NCI-H524 treated with DMSO at 0.1 percent for 48 hours (cell line): Measurements from ENCODE around the gene MPPED2.

ENCODE experiments used
- DNase-seq: peaks from one replicate; lab custom pipeline; 2025; lab: John Stamatoyannopoulos, UW

Gene MPPED2, protein sequence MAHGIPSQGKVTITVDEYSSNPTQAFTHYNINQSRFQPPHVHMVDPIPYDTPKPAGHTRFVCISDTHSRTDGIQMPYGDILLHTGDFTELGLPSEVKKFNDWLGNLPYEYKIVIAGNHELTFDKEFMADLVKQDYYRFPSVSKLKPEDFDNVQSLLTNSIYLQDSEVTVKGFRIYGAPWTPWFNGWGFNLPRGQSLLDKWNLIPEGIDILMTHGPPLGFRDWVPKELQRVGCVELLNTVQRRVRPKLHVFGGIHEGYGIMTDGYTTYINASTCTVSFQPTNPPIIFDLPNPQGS

DNA sequence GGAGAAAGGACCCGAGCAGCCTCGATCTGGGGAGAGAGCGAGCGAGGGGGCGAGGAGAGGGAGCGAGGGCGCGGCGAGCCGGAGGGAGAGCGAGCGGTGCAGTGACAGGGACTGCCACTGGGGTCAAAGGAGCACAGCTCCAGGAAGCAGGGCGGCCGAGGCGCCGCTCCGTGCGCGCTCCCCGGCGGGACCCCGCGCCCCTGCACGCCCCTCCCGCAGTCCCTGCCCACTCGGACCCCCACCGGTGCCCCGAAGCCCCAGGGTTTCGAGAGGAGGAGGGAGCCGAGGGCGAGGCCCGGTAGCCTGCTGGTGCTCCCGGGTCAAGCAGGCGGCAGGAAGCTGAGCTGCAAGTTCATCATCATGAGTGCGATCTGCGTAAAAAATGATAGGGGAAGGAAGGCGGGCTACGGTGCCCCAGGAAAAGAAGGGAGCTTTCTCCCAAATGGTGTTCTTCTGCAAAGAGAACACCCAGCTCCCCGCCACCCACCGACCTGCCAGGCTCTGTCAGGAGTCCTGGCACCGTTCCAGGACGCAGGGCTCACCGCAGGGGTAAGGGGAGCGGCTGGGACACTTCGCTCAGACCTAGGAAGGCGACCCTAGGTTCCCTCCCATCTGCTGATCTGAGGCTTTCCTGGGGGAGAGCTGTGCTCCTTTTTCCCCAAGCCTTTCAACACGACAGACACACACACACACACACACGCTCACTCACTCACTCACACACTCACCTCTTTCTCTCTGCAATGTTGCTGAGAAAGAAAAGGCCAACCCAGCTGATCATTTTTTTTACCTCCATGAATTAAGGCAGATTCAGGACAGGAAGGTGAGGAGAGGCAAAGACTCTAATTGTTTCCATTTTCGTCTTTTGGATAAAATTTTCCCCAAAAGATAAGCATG, at the start of gene MPPED2:
Gene MPPED2 (minus strand): TSS at position 103 of the 894 bp plus-strand sequence. CDS start 5,980 bp downstream, outside the sequence.
- no peak for DNase-seq

DNA sequence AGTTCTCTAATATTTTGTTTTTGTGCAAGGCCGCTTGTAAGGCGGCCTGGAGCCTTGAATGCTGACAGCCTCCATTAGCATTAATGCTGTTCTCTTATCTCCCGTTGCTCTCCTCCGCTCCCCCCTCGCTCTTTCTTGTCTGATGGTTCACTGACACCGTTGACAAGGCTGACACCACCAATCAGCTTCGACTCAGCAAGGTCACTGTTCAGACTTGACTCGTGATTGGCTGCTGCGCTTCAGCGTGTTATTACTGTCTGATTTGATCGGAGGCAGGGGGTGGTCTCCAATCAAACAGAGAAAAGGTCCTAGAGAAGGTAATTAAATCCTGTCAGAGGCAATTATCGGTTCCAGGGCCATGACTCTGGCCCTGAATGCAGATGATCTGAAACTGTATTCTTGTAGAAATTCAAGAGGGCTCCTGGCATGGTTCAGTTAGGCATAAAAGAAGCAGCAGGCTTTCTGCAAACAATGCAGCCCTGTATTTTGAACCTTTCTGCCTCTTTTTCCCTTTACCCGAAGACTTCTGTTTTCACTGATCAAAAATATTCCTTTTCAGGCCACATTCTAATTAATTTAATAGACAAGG, 49.3 kb upstream of the MPPED2 start:
- no peak for DNase-seq

DNA sequence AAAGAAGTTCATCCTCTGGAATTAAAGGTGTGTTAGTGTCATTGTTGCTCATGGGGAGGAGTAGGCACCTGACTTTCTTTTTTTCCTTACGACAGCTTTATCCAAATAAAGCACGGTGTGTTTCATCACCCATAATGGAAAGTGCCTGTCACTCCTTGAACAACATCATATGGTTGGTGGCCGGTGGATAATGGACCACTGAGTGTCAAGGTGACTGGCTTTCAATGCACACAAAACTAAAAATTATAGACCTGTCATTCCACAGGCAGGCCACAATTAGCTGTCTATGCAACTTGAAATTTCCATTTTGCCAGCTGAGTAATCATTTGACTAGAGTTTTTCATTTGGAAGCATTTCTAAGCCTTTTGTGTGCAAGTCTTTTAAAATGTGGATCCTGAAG, 45.0 kb upstream of the MPPED2 start:
- DNase-seq, result no peak

DNA sequence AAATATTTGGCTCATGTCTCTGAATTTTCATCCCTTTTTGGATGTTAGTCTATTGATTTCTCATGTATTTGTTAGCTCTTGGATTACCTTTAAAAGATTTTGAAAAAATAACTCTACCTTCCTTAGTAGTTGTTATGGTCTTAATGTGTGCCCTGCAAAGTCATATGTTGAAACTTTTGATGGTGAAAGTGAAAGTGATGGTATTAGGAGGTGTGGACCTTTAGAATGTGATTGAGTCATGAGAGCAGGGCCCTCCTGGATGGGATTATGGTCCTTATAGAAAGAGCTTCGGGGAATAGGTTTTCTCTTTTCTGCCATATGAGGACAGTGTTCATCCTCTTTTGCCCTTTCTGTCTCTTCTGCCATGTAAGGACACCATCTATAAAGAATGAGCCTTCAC, 33.6 kb upstream of the MPPED2 start:
- DNase-seq, result no peak

DNA sequence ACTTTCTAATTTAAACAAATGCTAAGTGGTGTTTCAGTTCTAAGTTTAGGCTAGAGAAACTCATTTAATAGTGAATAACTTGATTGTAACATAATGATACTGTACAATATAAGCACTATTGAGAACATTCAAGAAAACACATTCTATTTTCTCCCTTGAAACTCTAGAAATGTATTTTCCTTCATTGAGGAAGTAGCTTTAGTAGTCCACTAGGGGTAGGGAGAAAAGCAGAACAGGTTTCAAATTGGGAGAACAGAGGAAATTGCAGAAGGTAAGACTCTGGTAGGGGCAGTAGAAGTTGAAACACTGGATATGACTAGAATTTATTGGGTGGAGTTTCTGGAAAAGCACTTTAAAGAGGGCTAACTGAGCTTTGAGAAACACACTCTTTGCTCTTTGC, 31.6 kb upstream of the MPPED2 start:
- DNase-seq, result no peak

DNA sequence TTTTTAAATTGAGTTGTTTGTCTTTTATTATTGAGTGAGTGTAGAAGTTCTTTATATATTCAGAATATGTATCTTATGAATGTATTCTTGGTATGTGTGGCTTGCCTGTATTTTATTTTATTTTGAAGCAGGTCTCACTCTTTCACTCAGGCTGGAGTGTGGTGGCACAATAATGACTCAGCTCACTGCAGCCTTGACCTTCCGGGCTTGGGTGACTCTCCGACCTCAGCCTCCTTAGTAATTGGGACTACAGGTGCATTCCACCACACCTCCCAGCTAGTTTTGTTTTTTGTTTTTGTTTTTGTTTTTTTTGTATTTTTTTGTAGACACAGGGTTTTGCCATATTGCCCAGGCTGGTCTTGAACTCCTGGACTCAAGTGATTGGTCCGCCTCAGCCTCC, 24.5 kb upstream of the MPPED2 start:
- DNase-seq, result no peak

DNA sequence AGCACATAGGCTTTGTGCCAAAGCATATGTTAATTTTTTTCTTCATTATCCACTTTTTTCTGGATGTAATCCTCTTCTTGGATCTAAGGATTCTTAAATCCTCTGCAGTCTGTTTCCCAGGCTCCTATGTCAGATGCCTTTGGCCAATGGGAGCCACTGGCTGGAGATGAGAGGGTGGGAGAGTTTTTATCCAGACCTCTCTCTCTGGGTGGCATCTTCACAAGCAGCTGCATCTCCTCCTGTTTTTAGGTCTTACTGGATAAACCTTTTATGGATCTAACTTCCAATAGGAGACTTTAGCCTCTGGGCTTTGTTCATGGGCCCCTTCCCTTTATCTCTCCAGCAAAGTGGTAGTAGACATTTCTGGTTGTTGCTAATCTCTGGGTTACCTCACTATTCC, 22.4 kb upstream of the MPPED2 start:
- DNase-seq, result peak; percentile 72

DNA sequence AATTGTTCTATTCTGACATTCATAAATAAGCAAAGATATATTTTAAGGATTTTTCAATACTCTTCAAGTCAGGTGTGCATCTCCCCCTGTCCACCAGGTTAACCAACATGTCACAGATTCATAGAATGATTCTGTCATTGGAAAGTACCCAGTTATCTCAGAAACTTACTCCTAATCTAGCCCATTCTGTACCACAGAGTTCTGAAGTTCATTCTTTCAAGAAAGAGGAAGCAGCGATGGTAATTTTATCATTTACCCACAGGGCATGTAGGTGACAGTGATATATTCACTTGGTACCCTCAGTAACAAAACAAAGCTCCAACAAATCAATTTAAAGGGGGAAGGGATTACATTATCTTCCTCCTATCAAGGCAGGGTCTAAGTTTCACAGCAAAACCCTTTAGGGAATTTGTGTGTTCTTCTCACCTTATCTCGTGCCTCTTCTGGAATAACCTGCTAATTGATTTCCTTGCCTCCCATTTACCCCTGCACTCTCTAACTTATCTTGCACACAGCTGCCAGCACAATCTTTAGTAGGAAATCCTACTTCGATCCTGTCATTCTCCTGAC, 19.0 kb upstream of the MPPED2 start:
- DNase-seq, result no peak

DNA sequence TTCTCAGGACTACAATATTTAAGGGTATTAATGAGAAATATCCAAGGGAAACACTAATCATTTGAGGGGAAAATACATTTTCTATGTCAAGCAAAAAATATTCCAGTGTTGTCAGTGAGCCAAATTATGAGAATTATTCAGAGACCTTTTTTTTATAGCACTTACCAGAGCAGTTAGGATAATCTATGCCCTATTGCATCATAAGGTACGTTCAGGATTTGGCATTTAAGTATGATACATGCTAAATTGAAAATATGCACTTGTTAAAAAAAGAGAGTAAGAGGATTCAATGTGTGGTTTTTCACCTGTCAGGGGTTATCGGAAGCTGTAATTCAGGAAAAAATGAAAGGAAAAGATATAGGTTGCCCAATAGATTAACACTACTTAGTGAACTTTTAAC, 17.2 kb upstream of the MPPED2 start:
- no peak for DNase-seq

DNA sequence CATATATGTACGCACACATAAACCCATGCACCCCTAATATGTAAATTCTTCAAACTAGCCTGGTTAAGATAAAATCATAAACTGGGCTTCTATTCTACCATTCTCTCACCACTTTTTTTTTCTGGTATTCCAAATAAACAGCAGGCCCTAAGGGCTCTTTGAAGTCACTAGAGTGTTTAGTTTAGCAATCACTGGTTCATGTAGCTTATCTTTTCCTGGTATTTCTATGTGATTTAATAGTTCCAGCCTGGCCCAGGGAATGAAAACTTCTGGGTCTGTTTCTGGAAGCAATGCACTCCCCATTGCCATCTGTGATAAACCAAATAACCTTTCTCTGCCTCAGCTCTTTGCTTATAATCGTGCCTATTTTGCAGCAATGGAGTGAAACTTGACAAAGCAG, 10.7 kb upstream of the MPPED2 start:
- no peak for DNase-seq

DNA sequence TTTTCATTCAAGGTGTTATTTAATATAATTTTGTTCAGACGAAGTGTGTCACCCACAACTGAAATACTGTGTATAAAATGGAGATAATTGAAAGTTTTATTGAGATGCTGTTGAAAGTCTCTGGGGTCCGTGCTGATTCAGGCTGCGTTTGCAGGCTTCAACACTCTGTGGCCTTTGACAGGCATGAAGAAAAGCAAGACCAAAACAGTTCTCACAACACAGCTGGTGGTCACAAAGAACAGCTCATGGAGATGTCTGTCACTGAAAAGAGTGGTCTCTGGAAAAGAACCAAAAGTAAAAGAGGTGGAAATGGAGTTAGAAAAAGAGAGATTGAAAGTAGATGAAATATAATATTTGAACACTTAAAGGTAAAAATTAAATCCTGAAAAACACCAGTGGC, 9.8 kb upstream of the MPPED2 start:
- no peak for DNase-seq

DNA sequence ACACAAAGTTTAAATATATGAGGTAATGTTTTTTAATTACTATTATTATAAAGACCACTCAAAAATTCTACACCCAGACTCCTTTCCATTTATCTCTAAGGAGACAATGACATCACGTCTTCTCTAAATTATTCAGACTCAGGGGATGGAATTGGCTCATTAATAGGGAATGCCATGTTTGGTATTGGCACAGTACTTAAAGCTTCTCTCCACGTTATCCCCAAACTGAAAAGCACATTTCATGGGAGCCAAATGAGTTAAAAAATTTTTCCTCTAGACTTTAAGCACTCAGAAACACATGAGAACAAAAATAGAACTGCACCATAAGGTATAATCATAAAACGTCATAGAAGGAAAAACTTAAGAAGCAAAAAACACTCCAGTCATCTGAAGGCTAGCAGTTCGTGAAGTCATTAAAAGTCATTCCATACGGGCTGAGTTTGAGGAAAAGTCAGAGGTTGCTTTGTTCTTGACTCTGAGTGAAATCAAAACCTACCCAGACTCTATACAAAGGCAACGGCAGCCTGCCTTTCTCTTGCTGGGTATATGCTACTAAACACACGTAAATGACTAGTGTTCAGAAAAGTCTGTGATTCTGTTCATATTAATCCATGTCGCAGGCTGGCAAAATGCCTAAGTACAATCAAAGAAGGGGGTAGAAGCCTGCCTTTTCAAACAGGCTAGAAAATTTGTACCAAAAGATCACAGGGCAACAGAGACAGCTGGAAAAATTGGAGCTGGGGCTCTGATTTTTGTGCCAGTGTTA, 8.7 kb upstream of the MPPED2 start:
- DNase-seq, result no peak

DNA sequence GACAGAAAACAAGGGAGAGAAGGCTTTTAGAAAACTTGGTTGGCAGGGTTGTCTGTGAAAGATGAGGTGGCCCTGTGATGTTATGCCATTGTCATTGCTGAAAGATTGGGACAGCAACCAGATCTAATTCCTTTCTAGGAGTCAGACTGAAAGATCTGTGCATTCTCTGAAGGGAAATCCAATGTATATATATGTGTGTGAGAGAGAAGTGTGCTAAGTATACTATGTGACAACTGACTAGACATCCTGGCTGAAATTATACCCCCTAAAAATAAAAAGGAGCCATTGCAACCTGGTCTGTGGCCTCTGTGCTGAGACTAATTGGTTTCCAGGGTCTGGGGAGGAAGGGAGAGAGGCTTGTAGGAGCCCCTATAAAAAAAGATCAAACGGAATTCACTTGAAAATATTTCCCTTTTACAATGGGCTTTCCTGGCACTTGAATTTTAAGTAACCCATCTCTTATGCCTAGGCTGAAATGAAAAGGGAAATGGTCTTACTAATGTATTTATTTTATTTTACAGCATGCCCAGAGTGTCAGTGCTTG, 1.2 kb upstream of the MPPED2 start:
- DNase-seq, result no peak

DNA sequence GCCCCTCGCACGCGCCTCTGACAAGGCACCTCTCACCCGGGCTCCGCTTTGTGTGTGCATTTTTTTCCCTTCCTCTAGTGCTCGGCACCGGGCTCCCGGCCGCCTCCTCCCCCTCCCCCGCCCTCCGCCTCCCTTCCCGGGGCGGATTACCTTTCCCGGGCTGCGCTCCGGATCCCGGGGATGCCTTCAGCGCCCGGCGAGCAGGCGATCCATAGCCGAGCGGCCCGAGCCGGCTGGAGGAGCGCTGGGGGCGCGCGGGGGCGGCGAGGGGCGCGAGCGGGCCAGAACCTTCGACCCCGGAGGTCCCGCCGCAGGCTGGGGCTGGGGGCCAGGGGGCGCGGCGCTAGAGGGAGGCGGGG, 282 bp downstream of the MPPED2 start:
- no peak for DNase-seq

DNA sequence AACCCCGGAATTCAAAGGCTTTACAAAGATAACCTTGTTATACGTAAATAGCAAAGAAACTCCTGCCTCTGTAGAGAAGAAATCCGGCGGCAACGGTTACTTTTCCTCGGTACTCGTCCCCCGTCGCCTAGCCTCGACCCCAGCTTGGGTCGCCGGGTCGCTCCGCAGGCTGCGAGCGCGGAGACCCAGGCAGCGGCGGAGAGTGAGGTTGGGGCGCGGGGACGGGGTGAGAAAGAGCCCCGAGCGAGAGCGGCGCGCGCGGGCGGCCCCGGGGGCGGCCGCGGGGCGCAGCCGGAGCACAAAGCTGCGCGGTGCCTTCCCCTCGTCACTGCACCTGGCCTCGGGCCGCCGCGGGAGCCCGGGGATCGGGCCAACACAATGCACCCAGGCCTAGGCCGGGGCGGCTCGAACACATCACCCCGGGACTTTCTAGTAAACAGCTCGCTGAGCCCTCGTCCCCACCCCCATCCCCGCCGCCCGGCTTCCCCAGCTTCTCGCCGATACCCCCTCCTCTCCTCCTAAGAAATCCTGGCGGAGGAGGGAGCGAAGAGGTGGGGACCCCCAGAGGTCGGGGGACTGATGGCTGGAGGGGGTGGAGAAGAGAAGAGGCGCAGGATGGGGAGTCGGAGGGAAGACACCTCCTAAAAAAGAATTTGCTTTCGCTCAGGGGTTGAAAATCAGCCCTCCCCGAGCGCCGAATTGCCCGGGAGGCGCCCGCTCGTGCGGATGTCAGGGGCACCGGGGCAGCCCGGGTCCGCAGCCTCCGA, 845 bp downstream of the MPPED2 start:
- no peak for DNase-seq

DNA sequence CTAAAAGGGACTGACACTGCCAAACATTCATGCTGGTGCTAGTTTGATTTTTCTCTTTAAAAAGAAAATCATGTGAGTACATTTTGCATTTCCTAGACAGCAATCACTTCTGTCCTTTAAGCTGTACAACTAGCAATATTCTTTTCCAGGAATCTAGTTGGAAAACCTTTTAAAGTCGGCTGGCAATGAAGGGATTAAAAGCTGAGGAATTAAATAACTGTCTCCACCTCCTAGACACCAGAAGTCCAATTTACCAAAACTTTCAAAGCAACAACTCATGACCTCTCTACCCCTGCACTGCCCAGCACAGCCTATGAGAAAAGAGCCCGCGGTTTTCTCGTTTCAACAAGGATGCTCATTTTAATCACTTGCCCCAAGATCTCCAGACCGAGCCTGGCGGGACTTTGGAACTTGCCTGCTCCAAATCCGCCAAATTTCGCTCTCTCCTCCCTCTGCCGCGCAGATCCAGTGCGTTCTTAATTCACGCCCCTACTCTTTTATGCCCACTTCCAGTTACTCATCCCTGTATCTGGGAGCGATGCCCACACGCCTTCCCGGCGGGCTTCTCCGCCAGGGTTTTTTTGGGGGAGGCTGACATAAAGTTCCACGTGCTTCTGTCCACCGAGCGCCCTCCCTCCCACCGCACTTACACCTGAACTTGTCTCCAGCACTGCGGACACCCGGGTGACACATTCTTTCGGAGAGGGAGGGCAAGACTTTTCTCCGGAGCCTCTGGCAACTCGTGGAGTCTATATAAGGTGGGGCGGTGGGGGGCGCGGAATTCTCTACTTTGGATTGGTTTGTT, 2.5 kb downstream of the MPPED2 start:
- DNase-seq, result no peak

DNA sequence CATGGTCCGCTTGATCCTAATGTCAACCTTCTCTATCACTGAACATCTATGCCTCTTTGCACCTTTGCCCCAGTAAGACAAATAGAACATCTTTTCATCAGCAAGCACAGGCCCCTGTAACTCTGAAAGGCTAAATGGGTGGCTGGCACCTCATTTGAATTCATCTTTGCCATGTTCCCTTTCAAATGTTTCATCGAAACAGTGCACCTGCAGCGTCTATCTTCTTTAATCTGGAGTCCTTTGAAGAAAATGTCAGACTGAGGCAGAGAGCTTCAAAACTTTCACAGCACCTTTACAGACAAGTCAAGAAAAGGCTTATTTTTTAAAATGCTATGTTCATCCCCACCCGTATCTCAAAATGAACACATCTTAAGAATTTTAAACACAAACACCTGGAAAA, 3.4 kb downstream of the MPPED2 start:
- DNase-seq, result no peak

DNA sequence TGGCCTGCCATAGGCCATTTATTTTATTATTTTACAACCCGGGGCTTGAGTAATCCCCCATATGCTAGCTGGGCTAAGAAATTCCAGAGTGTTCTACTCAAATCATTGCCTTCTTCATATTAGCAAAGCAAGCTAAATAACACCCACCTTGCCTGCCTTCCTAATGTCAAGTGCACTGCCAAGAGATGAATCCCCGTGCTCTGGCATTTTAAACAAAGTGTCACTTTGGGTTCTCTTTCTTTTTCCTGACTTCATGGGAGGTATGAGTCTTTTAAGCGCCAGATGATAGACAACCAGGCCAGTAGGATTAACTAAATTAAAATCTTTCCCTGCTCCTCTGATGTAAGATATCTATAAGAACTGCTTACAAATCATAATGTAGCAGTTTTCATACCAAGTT, 4.5 kb downstream of the MPPED2 start:
- DNase-seq, result no peak

DNA sequence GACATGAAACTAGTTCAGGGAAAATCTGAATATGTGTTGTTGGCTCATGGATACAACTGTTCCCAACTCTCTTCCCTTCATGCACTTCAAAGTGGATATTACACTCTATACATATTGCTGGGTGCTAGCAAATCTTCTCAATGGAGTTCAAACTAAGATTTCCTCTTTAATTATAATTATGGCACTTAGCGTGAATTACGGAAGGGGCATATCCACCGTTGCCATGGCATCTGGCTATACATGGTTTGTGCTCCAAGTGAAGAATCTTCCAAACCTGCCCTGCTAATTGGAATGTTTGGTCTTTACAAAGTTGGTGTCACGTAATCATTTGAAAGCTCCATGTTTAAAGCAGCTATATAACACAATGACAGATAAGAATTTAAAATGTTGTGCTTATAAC, 5.6 kb downstream of the MPPED2 start:
- DNase-seq, result no peak
